ENCODE results near the gene ZFAND4.
"Not testable (repeated sequence)": the region's sequence is repeated elsewhere in the genome, so short reads cannot be mapped to it uniquely, and the experiment has no call there.

The ZFAND4 gene

DNA sequence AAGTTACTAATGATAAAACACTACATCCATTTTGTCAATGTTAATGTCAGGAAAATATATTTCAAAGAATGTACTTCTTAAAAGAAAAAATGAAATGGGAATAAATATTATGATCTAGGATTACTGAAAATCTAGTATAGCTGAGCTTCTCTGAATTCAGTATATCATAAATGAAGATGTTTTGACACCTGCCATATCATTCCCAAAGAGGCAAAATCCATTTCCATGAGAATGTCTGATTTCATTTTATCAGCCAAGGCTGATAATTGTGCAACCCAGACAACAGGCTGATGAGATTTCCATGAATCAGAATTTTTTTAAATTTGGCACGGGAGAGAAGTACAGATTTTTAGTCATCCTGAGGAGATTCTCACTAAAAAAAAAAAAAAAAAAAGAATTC is 32.5 kb downstream of the ZFAND4 start:
- no peak for DNase-seq

DNA sequence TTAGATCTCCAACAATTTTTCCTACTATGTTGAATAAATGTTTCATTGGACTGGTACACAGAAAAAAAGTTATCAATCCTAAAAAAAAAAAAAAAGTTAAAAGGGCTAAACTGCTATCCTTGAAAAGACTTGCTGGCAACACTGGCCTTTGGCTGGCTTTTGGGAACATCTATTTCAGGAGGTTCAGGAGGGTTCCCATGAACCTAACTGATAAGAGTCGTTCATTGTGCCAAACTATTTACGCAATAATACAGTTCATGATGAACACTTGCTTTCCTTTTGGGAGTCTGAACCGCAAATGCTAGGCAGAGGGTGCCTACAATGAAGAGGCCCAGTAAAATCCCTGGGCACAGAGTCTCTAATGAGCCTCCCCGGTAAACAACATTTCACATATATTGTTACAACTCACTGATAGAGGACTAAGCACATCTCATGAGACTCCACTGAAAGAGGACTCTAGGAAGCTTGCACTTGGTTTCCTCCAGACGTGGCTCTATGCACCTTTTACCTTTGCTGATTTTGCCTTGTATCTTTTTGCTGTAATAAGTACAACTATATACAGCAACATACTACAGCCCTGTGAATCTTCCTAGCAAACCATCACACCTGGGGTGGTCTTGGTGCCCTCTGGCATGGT is 45.0 kb downstream of the ZFAND4 start:
- DNase-seq, result no peak

DNA sequence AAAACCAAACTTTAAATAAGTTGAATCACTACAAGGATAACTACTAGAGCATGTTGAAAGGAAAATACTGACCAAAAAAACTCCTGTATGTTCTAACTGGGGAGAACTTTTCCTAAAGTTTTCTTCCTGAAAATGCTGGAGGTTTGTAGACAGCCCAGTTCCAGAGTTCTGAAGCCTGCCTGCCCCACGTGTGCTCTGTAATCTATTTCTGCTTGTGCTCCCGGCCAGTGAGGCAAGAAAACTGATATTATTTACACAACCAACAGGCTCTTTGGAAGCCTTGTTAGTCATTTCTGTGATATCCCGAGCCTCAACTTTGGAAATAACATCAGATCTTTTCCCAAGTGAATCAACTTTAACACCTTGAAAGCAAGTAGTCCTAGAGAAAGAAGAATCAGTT is 46.7 kb downstream of the ZFAND4 start:
- no peak for DNase-seq

DNA sequence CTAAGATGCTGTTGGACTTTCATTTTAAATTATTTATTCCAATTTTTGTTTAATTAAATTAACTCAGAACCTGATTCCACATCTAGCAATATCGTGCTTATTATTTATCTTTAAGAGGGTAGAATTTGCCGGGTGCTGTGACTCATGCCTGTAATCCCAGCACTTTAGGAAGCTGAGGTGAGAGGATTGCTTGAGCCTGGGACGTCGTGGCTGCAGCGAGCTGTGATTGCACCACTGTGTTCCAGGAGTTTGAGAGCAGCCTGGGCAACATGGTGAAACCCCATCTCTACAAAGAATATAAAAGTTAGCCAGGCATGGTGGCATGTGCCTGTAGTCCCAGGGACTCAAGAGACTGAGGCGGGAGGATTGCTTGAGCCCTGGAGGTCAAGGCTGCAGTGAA is 47.8 kb downstream of the ZFAND4 start:
- no peak for DNase-seq

DNA sequence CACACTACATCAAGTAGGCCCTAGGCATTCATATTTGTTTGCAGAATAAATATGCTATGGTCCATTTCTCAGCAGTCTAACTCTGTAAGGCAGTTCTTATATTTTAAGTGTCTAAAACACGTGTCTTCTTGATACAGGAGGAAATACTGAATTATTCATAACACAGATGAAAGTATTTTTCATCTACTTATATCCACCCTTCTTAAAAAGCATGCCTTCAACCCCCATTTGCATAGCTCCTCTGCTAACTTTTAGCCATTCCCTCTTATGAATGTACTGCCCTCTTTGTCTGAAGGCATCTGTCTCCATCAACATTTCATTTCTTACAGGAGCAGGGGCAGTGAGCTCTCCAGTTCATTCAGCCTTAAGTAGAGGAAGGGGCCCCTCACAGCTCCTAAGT is 57.7 kb downstream of the ZFAND4 start:
- no peak for DNase-seq

- no peak for DNase-seq
Observed at GRCh38 chr10:45612741-45613140, 59.8 kb downstream of the ZFAND4 start.

- DNase-seq, result no peak
Observed at GRCh38 chr10:45608052-45608451, 64.5 kb downstream of the ZFAND4 start.

GRCh38 chr10:45607276-45607675 is 65.3 kb downstream of the ZFAND4 start:
- DNase-seq, result no peak

- DNase-seq, result no peak
Observed at GRCh38 chr10:45602836-45603235, 69.7 kb downstream of the ZFAND4 start.

DNA sequence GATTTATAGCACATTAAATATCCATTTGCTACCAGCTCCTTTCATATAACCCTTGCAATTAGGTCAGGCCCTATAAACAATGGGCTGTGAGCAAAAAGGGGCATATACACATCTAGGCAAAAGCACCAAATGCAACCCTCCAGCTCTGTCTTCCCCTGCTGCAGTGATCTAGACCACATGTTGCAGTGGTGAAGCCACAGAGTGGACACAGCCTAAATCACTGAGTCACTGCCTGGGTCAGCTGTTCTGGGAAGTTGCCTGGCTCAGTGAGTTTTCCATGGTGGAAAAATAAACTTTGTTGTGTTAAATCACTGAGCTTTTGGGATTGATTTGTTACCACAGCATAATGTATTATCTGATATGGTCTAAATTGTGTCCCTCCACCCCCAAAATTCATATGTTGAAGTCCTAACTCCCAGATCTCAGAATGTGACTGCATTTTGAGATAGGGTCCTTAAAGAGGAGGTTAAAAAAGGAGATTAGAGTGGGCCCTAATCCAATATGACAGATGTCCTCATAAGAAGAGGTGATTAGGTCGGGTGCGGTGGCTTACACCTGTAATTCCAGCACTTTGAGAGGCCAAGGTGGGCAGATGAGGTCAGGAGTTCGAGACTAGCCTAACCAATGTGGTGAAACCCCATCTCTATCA is 70.4 kb downstream of the ZFAND4 start:
- DNase-seq, result no peak

DNA sequence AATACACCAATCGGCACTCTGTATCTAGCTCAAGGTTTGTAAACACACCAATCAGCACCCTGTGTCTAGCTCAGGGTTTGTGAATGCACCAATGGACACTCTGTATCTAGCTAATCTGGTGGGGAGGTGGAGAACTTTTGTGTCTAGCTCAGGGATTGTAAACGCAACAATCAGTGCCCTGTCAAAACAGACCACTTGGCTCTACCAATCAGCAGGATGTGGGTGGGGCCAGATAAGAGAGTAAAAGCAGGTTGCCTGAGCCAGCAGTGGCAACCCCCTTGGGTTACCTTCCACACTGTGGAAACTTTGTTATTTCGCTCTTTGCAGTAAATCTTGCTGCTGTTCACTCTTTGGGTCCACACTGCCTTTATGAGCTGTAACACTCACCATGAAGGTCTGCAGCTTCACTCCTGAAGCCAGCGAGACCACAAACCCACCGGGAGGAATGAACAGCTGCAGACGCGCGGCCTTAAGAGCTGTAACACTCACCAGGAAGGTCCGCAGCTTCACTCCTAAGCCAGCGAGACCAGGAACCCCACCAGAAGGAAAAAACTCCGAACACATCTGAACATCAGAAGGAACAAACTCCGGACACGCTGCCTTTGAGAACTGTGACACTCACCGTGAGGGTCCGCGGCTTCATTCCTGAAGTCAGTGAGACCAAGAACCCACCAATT is 71.2 kb downstream of the ZFAND4 start:
- DNase-seq, result not testable (repeated sequence)

DNA sequence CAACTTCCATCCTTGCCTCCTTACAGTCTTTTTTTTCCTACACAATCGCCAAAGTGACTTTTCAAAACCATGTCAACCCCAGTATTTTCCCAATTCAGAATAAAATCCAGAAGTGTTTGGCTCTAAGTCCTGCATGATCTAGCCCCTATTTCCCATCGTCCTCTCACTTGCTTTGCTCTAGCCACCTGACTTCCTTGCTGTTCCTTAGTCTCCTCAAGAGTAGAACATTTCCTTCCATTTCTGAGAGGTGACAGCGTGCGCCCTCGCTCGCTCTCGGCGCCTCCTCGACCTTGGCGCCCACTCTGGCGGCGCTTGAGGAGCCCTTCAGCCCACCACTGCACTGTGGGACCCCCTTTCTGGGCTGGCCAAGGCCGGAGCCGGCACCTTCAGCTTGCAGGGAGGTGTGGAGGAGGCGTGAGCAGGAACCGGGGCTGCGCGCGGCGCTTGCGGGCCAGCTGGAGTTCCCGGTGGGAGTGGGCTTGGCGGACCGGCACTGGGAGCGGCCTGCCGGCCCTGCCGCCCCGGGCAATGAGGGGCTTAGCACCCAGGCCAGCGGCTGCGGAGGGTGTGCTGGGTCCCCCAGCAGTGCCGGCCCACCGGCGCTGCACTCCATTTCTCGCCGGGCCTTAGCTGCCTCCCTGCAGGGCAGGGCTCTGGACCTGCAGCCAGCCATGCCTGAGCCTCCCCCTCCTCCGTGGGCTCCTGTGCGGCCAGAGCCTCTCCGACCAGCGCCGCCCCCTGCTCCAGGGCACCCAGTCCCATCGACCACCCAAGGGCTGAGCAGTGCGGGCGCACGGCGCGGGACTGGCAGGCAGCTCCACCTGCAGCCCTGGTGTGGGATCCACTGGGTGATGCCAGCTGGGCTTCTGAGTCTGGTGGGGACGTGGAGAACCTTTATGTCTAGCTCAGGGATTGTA is 72.0 kb downstream of the ZFAND4 start:
- DNase-seq, result not testable (repeated sequence)

- no peak for DNase-seq
Observed at GRCh38 chr10:45599646-45600045, 72.9 kb downstream of the ZFAND4 start.

DNA sequence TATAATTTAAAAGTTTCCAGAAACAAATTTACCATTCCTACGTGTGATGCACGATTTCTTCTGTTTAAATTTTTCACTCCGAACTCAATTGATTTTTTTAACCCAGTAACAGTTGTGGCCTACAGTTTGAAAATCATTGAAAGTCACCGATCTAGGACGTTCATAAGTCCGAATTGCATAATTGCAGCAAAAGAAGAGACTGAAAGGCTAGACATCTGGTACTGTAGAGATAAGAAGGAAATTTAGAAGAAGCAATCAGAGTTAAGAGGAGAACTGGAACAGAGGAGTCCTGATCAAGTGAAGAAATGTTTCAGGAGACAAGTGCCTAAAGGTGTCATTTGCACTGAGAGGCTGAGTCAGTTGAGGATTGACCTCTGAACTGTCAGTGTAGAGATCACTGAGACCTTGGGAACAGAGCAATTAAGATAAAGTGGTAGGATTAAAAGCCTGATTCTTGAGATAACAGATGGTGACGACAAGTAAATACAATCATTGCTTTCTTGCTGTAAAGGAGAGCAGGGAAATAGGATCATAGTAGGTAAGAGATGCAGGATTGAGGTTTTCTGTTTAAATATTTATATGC is 73.5 kb downstream of the ZFAND4 start:
- DNase-seq, result no peak

DNA sequence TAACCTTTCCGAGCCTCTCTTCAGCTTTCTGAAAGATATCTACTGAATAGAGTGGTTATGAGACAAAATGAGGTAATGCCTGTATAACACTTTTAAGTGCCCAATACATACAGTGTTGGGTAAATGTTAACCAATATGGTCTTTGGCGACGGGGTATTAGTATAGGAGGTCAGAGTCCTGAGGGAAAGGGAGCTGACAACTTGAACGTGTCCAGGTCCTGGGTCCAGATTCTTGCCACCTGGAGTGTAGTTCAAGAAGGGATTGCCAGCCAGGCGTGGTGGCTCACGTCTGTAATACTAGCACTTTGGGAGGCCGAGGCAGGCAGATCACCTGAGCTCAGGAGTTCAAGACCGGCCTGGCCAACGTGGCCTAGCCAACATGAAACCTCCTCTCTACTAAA is 76.0 kb downstream of the ZFAND4 start:
- DNase-seq, result no peak

- peak; percentile 89 for DNase-seq
Observed at GRCh38 chr10:45594276-45595157, 78.1 kb downstream of the ZFAND4 start.

DNA sequence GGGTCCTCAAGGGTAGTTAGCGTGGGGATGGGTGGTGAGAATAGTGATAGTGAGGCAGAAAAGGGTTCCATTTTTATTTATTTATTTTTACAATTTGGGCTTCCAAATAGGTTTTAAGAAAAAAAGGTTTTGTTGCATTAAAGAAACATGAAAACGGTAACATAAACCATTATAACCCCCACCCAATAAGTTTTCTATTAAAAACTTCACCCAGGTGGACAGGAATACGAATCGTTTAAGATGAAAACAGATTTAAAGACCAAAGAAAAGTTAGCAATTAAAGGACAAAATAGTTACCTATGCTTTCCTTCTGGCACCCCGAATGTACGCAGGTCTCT is 78.7 kb downstream of the ZFAND4 start:
- DNase-seq, result no peak

DNA sequence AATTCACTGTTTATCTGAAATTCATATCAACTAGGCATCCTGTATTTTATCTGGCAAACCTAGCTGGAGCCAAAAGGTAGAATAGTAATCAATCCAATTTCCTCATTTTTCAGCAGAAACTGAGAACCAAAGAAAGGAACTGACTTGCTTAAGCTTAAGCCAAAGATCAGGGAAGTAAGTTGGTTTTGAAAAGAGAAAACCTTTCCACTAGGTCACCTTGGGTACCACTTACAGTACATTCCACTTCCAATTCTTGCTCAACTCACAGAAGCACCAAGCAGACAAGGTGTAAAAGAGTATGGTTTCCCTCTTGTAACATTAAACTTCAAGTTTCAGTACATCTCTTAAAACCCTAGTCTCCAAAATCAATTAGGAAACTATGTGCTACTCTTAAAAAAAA is 79.6 kb downstream of the ZFAND4 start:
- no peak for DNase-seq

DNA sequence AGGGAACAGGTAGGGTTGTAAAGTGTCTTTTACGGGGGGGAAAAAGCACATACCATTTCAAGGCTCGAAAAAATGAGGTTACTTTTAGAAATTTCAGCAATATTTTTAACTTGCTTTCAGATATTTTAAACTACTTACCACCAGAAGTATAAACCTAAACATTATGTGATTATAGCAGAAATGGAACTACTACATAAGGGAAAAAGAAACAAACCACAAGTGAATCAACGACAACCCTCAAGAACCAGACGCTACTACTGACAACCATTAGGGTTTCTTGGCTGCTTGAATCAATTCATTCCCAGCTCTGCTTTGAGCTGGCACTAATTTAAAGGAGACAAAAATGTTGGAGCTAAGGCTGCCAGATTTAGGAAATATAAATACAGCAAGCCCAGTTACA is 80.1 kb downstream of the ZFAND4 start:
- DNase-seq, result no peak

DNA sequence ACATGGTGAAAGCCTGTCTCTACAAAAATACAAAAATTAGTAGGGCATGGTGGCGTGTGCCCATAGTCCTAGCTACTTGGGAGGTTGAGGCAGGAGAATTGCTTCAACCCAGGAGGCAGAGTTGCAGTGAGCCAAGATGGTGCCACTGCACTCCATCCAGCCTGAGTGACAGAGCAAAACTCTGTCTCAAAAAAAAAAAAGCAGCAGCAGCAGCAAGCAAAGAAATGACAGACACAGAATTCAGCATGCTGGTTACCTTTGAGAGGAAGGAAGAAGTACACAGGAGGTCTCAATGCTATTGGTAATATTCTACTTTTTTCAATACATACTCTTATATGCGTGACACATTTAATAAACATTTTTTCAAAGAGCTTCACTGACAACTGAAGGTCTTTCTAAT is 81.3 kb downstream of the ZFAND4 start:
- DNase-seq, result no peak

DNA sequence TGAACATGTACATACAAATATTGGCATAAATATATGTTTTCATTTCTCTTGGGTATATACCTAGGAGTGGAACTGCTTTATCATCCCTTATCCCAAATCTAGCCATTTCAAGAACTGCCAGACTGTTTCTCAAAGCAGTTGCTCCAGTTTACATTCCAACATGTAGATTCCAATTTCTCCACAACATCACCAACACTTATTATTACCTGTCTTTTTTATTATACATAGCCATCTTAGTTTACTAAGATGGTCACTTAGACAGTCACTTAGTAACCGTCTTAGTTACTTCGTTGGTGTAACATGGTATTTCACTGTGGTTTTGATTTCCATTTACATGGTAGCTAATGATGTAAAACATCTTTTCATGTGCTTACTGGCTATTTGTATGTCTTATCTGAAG is 82.7 kb downstream of the ZFAND4 start:
- DNase-seq, result no peak

DNA sequence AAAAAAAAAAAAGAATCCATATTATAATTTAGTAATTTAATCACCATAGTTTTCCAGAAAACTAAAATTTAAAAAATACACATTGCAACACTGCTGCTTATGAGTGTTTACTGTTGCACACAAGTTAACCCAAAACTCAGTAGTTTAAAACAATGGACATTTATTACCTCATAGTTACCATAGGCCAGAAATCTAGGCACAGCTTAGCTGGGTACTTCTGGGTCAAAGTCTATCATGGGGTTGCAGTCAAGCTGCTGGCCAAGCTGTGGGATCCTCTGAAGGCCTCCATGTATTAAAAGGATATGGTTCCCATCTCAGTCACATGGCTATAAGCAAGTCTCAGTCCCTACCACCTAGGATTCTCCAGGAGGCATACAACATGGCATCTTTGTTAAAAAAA is 83.6 kb downstream of the ZFAND4 start:
- no peak for DNase-seq

Data from activated CD4-positive, CD25-positive, alpha-beta regulatory T cell treated with anti-CD3 and anti-CD28 coated beads, Interleukin-2, amount 50 U/mL, for 72 hours (primary cell).